SK-N-SH treated with all-trans-retinoic acid at 6 μM for 48 hours (cell line): ENCODE results near the gene PLB1.

Experiments used
- ATAC-seq: fragments of 200-7000 bp; cut with Tn5 transposase; 3 replicates; pipeline ENCODE4 v1.9.1; 2020; ENCODE audit warnings: mild to moderate bottlenecking, moderate library complexity
- ARNTL ChIP-seq: fragments of 450-650 bp; formaldehyde crosslinking; IDR thresholded peaks from 2 replicates; pipeline ENCODE4 v1.5.0; 2020; ENCODE audit warnings: low read depth, mild to moderate bottlenecking, moderate library complexity, borderline replicate concordance
- BACH2 ChIP-seq: fragments of 250-450 bp; sonication (Bioruptor Pico); IDR thresholded peaks from 2 replicates; pipeline ENCODE4 v1.9.0; 2021; ENCODE audit warnings: mild to moderate bottlenecking, borderline replicate concordance
- CREB5 ChIP-seq: fragments of 250-450 bp; sonication (Bioruptor Pico); IDR thresholded peaks from 2 replicates; pipeline ENCODE4 v1.5.1; 2020; ENCODE audit warnings: low read depth, mild to moderate bottlenecking, moderate library complexity
- CSDC2 ChIP-seq: fragments of 250-450 bp; sonication (Bioruptor Pico); IDR thresholded peaks from 2 replicates; pipeline ENCODE4 v1.5.0; 2020; ENCODE audit warnings: mild to moderate bottlenecking, moderate library complexity
- CSRNP3 ChIP-seq: fragments of 250-450 bp; sonication (Bioruptor Pico); IDR thresholded peaks from 2 replicates; pipeline ENCODE4 v1.5.1; 2021; ENCODE audit warnings: mild to moderate bottlenecking, moderate library complexity
- ESRRG ChIP-seq: fragments of 250-450 bp; sonication (Bioruptor Pico); IDR thresholded peaks from 2 replicates; pipeline ENCODE4 v1.6.1; 2021; ENCODE audit warnings: mild to moderate bottlenecking
- GLIS3 ChIP-seq: fragments of 250-450 bp; sonication (Bioruptor Pico); IDR thresholded peaks from 2 replicates; pipeline ENCODE4 v1.5.0; 2020; ENCODE audit warnings: mild to moderate bottlenecking, moderate library complexity
- ISL1 ChIP-seq: fragments of 250-450 bp; sonication (Bioruptor Pico); IDR thresholded peaks from 2 replicates; pipeline ENCODE4 v2.1.2; 2022; ENCODE audit warnings: mild to moderate bottlenecking, moderate library complexity
- OSR1 ChIP-seq: fragments of 250-450 bp; sonication (Bioruptor Pico); IDR thresholded peaks from 2 replicates; pipeline ENCODE4 v1.8.0; 2022; ENCODE audit warnings: moderate library complexity, mild to moderate bottlenecking, inconsistent platforms
- PATZ1 ChIP-seq: fragments of 250-450 bp; sonication (Bioruptor Pico); IDR thresholded peaks from 2 replicates; pipeline ENCODE4 v1.8.0; 2020; ENCODE audit warnings: mild to moderate bottlenecking, moderate library complexity, borderline replicate concordance
- PPARA ChIP-seq: fragments of 250-450 bp; sonication (Bioruptor Pico); IDR thresholded peaks from 2 replicates; pipeline ENCODE4 v1.5.0; 2020; ENCODE audit warnings: mild to moderate bottlenecking, borderline replicate concordance
- RARB ChIP-seq: fragments of 250-450 bp; sonication (Bioruptor Pico); IDR thresholded peaks from 2 replicates; pipeline ENCODE4 v1.8.0; 2021; ENCODE audit warnings: mild to moderate bottlenecking, moderate library complexity
- SNAI2 ChIP-seq: fragments of 250-450 bp; sonication (Bioruptor Pico); IDR thresholded peaks from 2 replicates; pipeline ENCODE4 v1.5.0; 2020; ENCODE audit warnings: mild to moderate bottlenecking, moderate library complexity
- TCF4 ChIP-seq: fragments of 250-450 bp; sonication (Bioruptor Pico); IDR thresholded peaks from 2 replicates; pipeline ENCODE4 v1.8.0; 2021; ENCODE audit warnings: mild to moderate bottlenecking, moderate library complexity, borderline replicate concordance
- TOX ChIP-seq: fragments of 250-450 bp; sonication (Bioruptor Pico); IDR thresholded peaks from 2 replicates; pipeline ENCODE4 v1.8.0; 2021; ENCODE audit warnings: mild to moderate bottlenecking, moderate library complexity, borderline replicate concordance
- TSHZ2 ChIP-seq: fragments of 250-450 bp; sonication (Bioruptor Pico); IDR thresholded peaks from 2 replicates; pipeline ENCODE4 v1.5.0; 2020; ENCODE audit warnings: mild to moderate bottlenecking, moderate library complexity
- ZC3H10 ChIP-seq: fragments of 250-450 bp; sonication (Bioruptor Pico); IDR thresholded peaks from 2 replicates; pipeline ENCODE4 v1.5.1; 2021; ENCODE audit warnings: mild to moderate bottlenecking, moderate library complexity
- ZFP3 ChIP-seq: fragments of 250-450 bp; sonication (Bioruptor Pico); IDR thresholded peaks from 2 replicates; pipeline ENCODE4 v1.5.0; 2020; ENCODE audit warnings: mild to moderate bottlenecking, moderate library complexity
- ZFP30 ChIP-seq: fragments of 450-650 bp; formaldehyde crosslinking; IDR thresholded peaks from 2 replicates; pipeline ENCODE4 v1.5.0; 2022; ENCODE audit warnings: mild to moderate bottlenecking, moderate library complexity
- ZNF565 ChIP-seq: fragments of 450-650 bp; formaldehyde crosslinking; conservative IDR thresholded peaks from 2 replicates; pipeline ENCODE4 v1.5.0; 2020; ENCODE audit warnings: low read depth, mild to moderate bottlenecking, moderate library complexity
- ZNF8 ChIP-seq: fragments of 450-650 bp; formaldehyde crosslinking; IDR thresholded peaks from 2 replicates; pipeline ENCODE4 v1.5.0; 2020; ENCODE audit warnings: mild to moderate bottlenecking, moderate library complexity
- TF ChIP-seq, protein P1 (sequence below): fragments of 250-450 bp; sonication (Bioruptor Pico); IDR thresholded peaks from 2 replicates; pipeline ENCODE4 v1.8.0; 2021; ENCODE audit warnings: low read depth, mild to moderate bottlenecking, moderate library complexity, borderline replicate concordance

PLB1 gene

DNA sequence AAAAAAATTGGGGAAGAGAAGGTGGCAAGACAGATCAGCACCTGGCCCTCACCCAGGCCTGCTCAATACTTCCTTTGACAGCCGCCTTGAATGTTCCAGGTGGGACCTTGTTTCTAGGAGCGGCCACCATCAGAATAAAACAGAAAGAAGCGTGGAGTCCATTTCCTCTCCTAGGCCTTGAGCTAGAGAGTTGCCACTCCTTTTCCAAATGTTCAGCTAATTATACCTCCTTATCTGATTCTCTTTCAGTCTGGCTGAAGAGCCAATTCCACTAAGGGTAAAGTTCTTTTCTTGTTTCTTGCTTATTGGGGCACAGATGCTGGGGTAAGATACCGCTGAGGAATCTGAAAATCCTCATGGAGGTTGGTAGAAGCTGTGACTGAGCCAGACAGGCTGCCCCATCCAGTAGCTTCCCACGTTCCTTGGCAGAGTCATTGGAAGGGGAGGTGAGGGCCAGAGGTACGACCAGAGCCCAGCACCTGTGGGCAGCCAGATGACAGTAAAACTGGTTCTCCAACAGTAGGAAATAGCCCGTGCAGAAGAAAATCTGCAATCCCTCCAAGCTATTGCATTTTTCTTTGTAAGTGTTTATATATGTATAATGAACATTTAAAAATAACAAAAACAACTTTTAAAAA is 51.5 kb downstream of the PLB1 start:
- ATAC-seq: no peak
- TF ChIP-seq ZFP30 (no peak), ARNTL (CRISPR knock-in tag) (no peak), RARB (CRISPR knock-in tag) (no peak), CREB5 (CRISPR knock-in tag) (no peak), ZNF8 (CRISPR knock-in tag) (no peak), ISL1 (CRISPR knock-in tag) (no peak), BACH2 (CRISPR knock-in tag) (no peak), OSR1 (CRISPR knock-in tag) (no peak), TCF4 (CRISPR knock-in tag) (no peak), GLIS3 (CRISPR knock-in tag) (no peak), CSRNP3 (no peak), PATZ1 (no peak), CSDC2 (CRISPR knock-in tag) (no peak), TSHZ2 (no peak), ZFP3 (no peak), TOX (CRISPR knock-in tag) (no peak)
- TF ChIP-seq, all 23 proteins: peak for 0

GRCh38 chr2:28547906-28548600 is 52.2 kb downstream of the PLB1 start:
- no peak for ATAC-seq
- TF ChIP-seq CSDC2 (CRISPR knock-in tag): no peak
- TF ChIP-seq ZC3H10 (CRISPR knock-in tag): no peak
- TF ChIP-seq TCF4 (CRISPR knock-in tag): no peak
- TF ChIP-seq ARNTL (CRISPR knock-in tag): no peak
- no peak for TF ChIP-seq RARB (CRISPR knock-in tag)
- no peak for TF ChIP-seq CREB5 (CRISPR knock-in tag)
- TF ChIP-seq PATZ1: no peak
- no peak for TF ChIP-seq PPARA (CRISPR knock-in tag)
- no peak for TF ChIP-seq SNAI2 (CRISPR knock-in tag)
- TF ChIP-seq BACH2 (CRISPR knock-in tag): no peak
- no peak for TF ChIP-seq ZNF565 (CRISPR knock-in tag)
- no peak for TF ChIP-seq ESRRG (CRISPR knock-in tag)
- TF ChIP-seq, protein P1, sequence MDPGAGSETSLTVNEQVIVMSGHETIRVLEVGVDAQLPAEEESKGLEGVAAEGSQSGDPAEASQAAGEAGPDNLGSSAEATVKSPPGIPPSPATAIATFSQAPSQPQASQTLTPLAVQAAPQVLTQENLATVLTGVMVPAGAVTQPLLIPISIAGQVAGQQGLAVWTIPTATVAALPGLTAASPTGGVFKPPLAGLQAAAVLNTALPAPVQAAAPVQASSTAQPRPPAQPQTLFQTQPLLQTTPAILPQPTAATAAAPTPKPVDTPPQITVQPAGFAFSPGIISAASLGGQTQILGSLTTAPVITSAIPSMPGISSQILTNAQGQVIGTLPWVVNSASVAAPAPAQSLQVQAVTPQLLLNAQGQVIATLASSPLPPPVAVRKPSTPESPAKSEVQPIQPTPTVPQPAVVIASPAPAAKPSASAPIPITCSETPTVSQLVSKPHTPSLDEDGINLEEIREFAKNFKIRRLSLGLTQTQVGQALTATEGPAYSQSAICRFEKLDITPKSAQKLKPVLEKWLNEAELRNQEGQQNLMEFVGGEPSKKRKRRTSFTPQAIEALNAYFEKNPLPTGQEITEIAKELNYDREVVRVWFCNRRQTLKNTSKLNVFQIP (CRISPR knock-in tag): no peak
- TF ChIP-seq ZFP3: no peak
- TF ChIP-seq ISL1 (CRISPR knock-in tag): no peak
- no peak for TF ChIP-seq OSR1 (CRISPR knock-in tag)
- TF ChIP-seq CSRNP3: no peak
